Loucy (cell line): ENCODE results near the gene TTLL5.

Source experiments
- H2AFZ ChIP-seq: fragments of 200-600 bp; sonication (generic); 2 replicates; pipeline ENCODE4 v1.6.0; 2016; ENCODE audit warnings: antibody characterized with exemption, mild to moderate bottlenecking, low read length, moderate library complexity
- H3F3A ChIP-seq: fragments of 200-600 bp; 2 replicates; pipeline ENCODE4 v1.6.0; 2016; ENCODE audit warnings: antibody characterized with exemption, low read depth, mild to moderate bottlenecking
- H3K27me3 ChIP-seq: fragments of 200-600 bp; sonication (generic); 2 replicates; pipeline ENCODE4 v1.6.1; 2014; ENCODE audit warnings: low read length, mild to moderate bottlenecking; ENCODE audit not compliant: insufficient read depth, poor library complexity, severe bottlenecking
- H3K36me3 ChIP-seq: fragments of 200-600 bp; sonication (generic); 2 replicates; pipeline ENCODE4 v1.6.1; 2016; ENCODE audit warnings: low read length; ENCODE audit not compliant: insufficient read depth
- H3K4me1 ChIP-seq: fragments of 200-600 bp; sonication (generic); 2 replicates; pipeline ENCODE4 v1.5.1; 2014; ENCODE audit warnings: low read length, mild to moderate bottlenecking; ENCODE audit not compliant: insufficient read depth, poor library complexity, severe bottlenecking
- H3K4me2 ChIP-seq: fragments of 200-600 bp; sonication (generic); 2 replicates; pipeline ENCODE4 v1.6.0; 2014; ENCODE audit warnings: antibody characterized with exemption, low read length, low read depth, mild to moderate bottlenecking; ENCODE audit not compliant: poor library complexity, severe bottlenecking
- H3K4me3 ChIP-seq: fragments of 200-600 bp; sonication (generic); 2 replicates; pipeline ENCODE4 v1.5.1; 2014; ENCODE audit warnings: low read length, mild to moderate bottlenecking, mixed read lengths; ENCODE audit not compliant: poor library complexity, severe bottlenecking
- H3K79me2 ChIP-seq: fragments of 200-600 bp; sonication (generic); 2 replicates; pipeline ENCODE4 v1.6.1; 2014; ENCODE audit warnings: low read length; ENCODE audit not compliant: insufficient read depth
- H3K9ac ChIP-seq: fragments of 200-600 bp; sonication (generic); 2 replicates; pipeline ENCODE4 v1.6.0; 2014; ENCODE audit warnings: mild to moderate bottlenecking, low read depth, low read length, moderate library complexity; ENCODE audit not compliant: poor library complexity, severe bottlenecking
- H3K9me2 ChIP-seq: fragments of 200-600 bp; sonication (generic); replicated peaks from 2 replicates; pipeline ENCODE4 v1.6.1; 2016; ENCODE audit warnings: low read depth, low read length, mixed read lengths
- H3K9me3 ChIP-seq: fragments of 200-600 bp; sonication (generic); 2 replicates; pipeline ENCODE4 v1.6.1; 2014; ENCODE audit warnings: mild to moderate bottlenecking, antibody characterized with exemption, low read length, low read depth; ENCODE audit not compliant: insufficient read depth
- H4K20me1 ChIP-seq: fragments of 200-600 bp; sonication (generic); 2 replicates; pipeline ENCODE4 v1.6.0; 2014; ENCODE audit warnings: antibody characterized with exemption, low read length, mild to moderate bottlenecking; ENCODE audit not compliant: insufficient read depth, poor library complexity, severe bottlenecking
- CTCF ChIP-seq: fragments of 200-600 bp; sonication (generic); conservative IDR thresholded peaks from 2 replicates; pipeline ENCODE4 v1.5.1; 2014; ENCODE audit warnings: mild to moderate bottlenecking, antibody characterized with exemption, low read length
- EZH2phosphoT487 ChIP-seq: fragments of 200-600 bp; IDR thresholded peaks from 2 replicates; pipeline ENCODE4 v1.6.1; 2018; ENCODE audit warnings: antibody characterized with exemption, mild to moderate bottlenecking, moderate library complexity, borderline replicate concordance

TTLL5 gene

GRCh38 chr14:75781096-75781495, 120.0 kb downstream of the TTLL5 start:
- Histone ChIP-seq H3K36me3 (peaks cover 38% of the 10 kb centered on the region), H2AFZ (no peak overlapping the region), H3K9me2 (no peaks in the 10 kb centered on the region), H3K4me2 (no peak overlapping the region), H3K9ac (no peak overlapping the region), H3K4me3 (no peak overlapping the region), H4K20me1 (no peaks in the 10 kb centered on the region), H3K27me3 (no peaks in the 10 kb centered on the region), H3K4me1 (peaks cover 11% of the 10 kb centered on the region), H3K79me2 (no peaks in the 10 kb centered on the region), H3F3A (no peaks in the 10 kb centered on the region), H3K9me3 (no peaks in the 10 kb centered on the region)
- TF ChIP-seq EZH2phosphoT487, result no peak
- no peak for TF ChIP-seq CTCF

GRCh38 chr14:75783184-75783583, 122.1 kb downstream of the TTLL5 start:
- H3K27me3 ChIP-seq, result no peaks in the 10 kb centered on the region
- no peak overlapping the region for H3K9ac ChIP-seq
- no peaks in the 10 kb centered on the region for H3K79me2 ChIP-seq
- no peaks in the 10 kb centered on the region for H4K20me1 ChIP-seq
- no peak overlapping the region for H2AFZ ChIP-seq
- H3F3A ChIP-seq, result no peaks in the 10 kb centered on the region
- no peak for TF ChIP-seq CTCF
- TF ChIP-seq EZH2phosphoT487, result no peak
- H3K9me2 ChIP-seq, result no peaks in the 10 kb centered on the region
- H3K9me3 ChIP-seq, result no peaks in the 10 kb centered on the region
- H3K4me3 ChIP-seq, result no peak overlapping the region
- peaks cover 8% of the 10 kb centered on the region for H3K4me1 ChIP-seq
- peaks cover 28% of the 10 kb centered on the region for H3K36me3 ChIP-seq
- H3K4me2 ChIP-seq, result no peak overlapping the region

- Histone ChIP-seq H2AFZ (no peak overlapping the region), H3K27me3 (no peaks in the 10 kb centered on the region), H3K9me2 (no peaks in the 10 kb centered on the region), H3K4me3 (no peak overlapping the region), H3K36me3 (peaks cover 33% of the 10 kb centered on the region), H3K4me1 (peaks cover 6% of the 10 kb centered on the region), H3K9ac (no peak overlapping the region), H3K79me2 (no peaks in the 10 kb centered on the region), H3K9me3 (no peaks in the 10 kb centered on the region), H3K4me2 (no peak overlapping the region), H4K20me1 (no peaks in the 10 kb centered on the region), H3F3A (no peaks in the 10 kb centered on the region)
- no peak for TF ChIP-seq CTCF
- no peak for TF ChIP-seq EZH2phosphoT487
These were observed 122.7 kb downstream of the TTLL5 start for GRCh38 chr14:75783602-75784313.
